ENCODE results near the gene AMOTL2.

Gene AMOTL2

DNA sequence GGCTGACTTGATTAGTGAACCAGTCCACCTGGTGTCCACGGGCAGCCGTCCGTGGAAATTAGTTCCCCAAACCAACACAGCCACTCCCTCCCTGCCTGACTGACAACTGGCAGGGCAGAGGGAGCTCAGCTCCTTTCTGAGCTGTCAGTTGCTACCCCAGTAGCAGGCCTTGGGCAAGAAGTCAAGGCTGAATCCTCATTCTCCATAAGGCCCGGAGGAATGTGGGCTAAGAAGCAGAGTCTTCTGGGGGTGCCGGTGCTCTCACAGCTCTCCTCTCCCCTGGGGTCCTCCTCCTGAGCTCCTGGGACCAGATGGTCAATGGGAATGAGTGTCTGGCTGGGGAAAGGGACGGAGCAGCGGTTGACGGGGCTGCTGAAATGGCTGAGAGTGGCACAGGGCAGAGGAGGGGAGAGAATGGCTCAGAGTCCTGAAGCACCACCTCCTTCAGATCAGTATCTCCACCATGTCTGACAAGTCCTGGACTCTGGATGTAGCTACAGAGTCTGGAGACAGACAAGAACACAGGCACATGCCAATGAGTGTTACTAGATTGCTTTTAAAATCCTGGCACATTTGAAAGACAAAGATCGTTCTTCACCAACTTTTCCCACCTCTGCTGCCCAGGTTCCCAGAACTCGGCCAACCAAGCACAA, 16.9 kb downstream of the AMOTL2 start:
- no peak overlapping the region for H3K27ac ChIP-seq (ENCODE audit: low read depth, low read length)
- no peaks in the 10 kb centered on the region for H3K79me2 ChIP-seq (ENCODE audit: control insufficient read depth, low read length)
- no peaks in the 10 kb centered on the region for H4K20me1 ChIP-seq (ENCODE audit: control insufficient read depth, insufficient read depth, low read depth, low read length)
- H3F3A ChIP-seq (ENCODE audit: control insufficient read depth, insufficient read depth): no peaks in the 10 kb centered on the region
- TF ChIP-seq, protein P1, sequence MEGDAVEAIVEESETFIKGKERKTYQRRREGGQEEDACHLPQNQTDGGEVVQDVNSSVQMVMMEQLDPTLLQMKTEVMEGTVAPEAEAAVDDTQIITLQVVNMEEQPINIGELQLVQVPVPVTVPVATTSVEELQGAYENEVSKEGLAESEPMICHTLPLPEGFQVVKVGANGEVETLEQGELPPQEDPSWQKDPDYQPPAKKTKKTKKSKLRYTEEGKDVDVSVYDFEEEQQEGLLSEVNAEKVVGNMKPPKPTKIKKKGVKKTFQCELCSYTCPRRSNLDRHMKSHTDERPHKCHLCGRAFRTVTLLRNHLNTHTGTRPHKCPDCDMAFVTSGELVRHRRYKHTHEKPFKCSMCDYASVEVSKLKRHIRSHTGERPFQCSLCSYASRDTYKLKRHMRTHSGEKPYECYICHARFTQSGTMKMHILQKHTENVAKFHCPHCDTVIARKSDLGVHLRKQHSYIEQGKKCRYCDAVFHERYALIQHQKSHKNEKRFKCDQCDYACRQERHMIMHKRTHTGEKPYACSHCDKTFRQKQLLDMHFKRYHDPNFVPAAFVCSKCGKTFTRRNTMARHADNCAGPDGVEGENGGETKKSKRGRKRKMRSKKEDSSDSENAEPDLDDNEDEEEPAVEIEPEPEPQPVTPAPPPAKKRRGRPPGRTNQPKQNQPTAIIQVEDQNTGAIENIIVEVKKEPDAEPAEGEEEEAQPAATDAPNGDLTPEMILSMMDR (IDR thresholded peaks at IDR 0.05; ENCODE audit: low read depth, low read length, poor library complexity, severe bottlenecking): no peak
- no peak for TF ChIP-seq EZH2phosphoT487 (IDR thresholded peaks at IDR 0.05; ENCODE audit: borderline replicate concordance, low read length)
- H3K4me2 ChIP-seq (ENCODE audit: low read length): no peak overlapping the region
- no peak overlapping the region for H3K4me3 ChIP-seq (ENCODE audit: low read length)
- H3K9me3 ChIP-seq (ENCODE audit: control insufficient read depth, insufficient read depth, low read length): no peaks in the 10 kb centered on the region
- H3K36me3 ChIP-seq (ENCODE audit: control insufficient read depth, low read length): no peaks in the 10 kb centered on the region
- H3K4me1 ChIP-seq (ENCODE audit: control insufficient read depth, low read length): no peaks in the 10 kb centered on the region
- H3K27me3 ChIP-seq (ENCODE audit: control insufficient read depth, low read length): no peaks in the 10 kb centered on the region
- no peaks in the 10 kb centered on the region for H3K9me2 ChIP-seq (replicated peaks; ENCODE audit: control insufficient read depth, low read length)

DNA sequence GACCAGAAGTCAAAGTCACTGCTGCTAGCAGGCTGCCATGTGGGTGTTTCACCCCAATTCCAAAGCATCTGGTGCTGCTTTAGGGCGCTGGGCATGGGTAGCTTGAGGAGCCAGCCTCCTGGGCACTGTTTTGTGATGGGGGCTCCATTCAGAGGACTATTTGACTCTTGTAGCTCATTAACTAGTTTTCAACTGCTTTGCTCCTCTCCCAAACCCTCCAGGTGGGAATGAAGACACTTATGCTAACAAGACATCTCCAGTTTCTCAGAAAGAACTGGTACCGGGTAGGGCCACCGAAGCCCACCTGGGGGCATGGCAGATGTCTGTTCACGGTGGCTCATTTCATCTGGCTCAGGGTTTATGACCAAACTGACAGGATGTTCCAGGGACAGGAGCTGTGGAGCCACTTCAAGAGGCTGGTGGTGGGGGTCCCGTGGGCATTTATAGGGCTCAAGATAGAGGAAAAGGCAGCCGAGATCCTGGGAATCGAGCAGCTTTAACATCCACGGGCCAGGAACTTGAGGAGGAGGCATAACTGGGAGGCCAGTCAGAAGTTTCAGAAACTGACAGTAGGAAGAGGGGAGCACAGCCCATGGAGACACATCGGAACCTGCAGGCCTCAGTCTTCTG, 17.7 kb downstream of the AMOTL2 start:
- Histone ChIP-seq H3K36me3 (ENCODE audit: control insufficient read depth, low read length) (no peaks in the 10 kb centered on the region), H3K9me3 (ENCODE audit: control insufficient read depth, insufficient read depth, low read length) (no peaks in the 10 kb centered on the region), H3K4me3 (ENCODE audit: low read length) (no peak overlapping the region), H3K79me2 (ENCODE audit: control insufficient read depth, low read length) (no peaks in the 10 kb centered on the region), H3K4me1 (ENCODE audit: control insufficient read depth, low read length) (no peaks in the 10 kb centered on the region), H3K4me2 (ENCODE audit: low read length) (no peak overlapping the region), H3F3A (ENCODE audit: control insufficient read depth, insufficient read depth) (no peaks in the 10 kb centered on the region), H3K27ac (ENCODE audit: low read depth, low read length) (no peak overlapping the region), H3K27me3 (ENCODE audit: control insufficient read depth, low read length) (no peaks in the 10 kb centered on the region), H4K20me1 (ENCODE audit: control insufficient read depth, insufficient read depth, low read depth, low read length) (no peaks in the 10 kb centered on the region), H3K9me2 (replicated peaks; ENCODE audit: control insufficient read depth, low read length) (no peaks in the 10 kb centered on the region)
- TF ChIP-seq, protein P1 (IDR thresholded peaks at IDR 0.05; ENCODE audit: low read depth, low read length, poor library complexity, severe bottlenecking): no peak
- TF ChIP-seq EZH2phosphoT487 (IDR thresholded peaks at IDR 0.05; ENCODE audit: borderline replicate concordance, low read length): no peak

DNA sequence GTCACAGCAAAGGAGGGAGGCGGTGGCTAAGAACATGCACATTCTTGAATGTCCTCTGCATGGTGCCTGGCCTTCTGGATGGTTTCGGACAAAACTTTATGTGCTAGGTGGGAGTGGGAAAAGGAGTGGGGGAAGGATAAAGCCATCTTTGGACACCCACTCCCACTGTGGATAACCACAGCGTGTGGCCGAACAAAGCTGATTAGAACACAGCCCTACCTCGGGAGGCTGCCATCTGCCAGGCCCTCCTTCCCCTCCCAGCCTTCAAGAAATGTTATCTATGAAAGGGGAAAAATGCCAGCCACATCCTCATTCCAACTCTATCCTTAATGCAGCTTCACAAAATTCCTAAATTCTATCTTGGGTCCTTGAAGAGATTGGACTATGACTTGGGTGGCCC, 18.8 kb downstream of the AMOTL2 start:
- Histone ChIP-seq H3F3A (ENCODE audit: control insufficient read depth, insufficient read depth) (no peaks in the 10 kb centered on the region), H3K9me2 (replicated peaks; ENCODE audit: control insufficient read depth, low read length) (no peaks in the 10 kb centered on the region), H3K36me3 (ENCODE audit: control insufficient read depth, low read length) (no peaks in the 10 kb centered on the region), H3K79me2 (ENCODE audit: control insufficient read depth, low read length) (no peaks in the 10 kb centered on the region), H3K9me3 (ENCODE audit: control insufficient read depth, insufficient read depth, low read length) (no peaks in the 10 kb centered on the region), H3K27ac (ENCODE audit: low read depth, low read length) (no peak overlapping the region), H3K27me3 (ENCODE audit: control insufficient read depth, low read length) (no peaks in the 10 kb centered on the region), H3K4me2 (ENCODE audit: low read length) (no peak overlapping the region), H3K4me1 (ENCODE audit: control insufficient read depth, low read length) (no peaks in the 10 kb centered on the region), H3K4me3 (ENCODE audit: low read length) (no peak overlapping the region), H4K20me1 (ENCODE audit: control insufficient read depth, insufficient read depth, low read depth, low read length) (no peaks in the 10 kb centered on the region)
- TF ChIP-seq, protein P1 (IDR thresholded peaks at IDR 0.05; ENCODE audit: low read depth, low read length, poor library complexity, severe bottlenecking): no peak
- no peak for TF ChIP-seq EZH2phosphoT487 (IDR thresholded peaks at IDR 0.05; ENCODE audit: borderline replicate concordance, low read length)

Data from DOHH2 (cell line).